Subcutaneous adipose tissue (tissue), 4 donors: ENCODE data around the gene AKNA. TPM values are rescaled to one million over a fixed set of nuclear protein-coding genes. Genes with fewer than 3 reads are reported as not detected.

Experiments
- CTCF ChIP-seq: fragments of 450-650 bp; IDR thresholded peaks from one replicate; pipeline ENCODE4 v1.5.1; 2016; ENCODE audit warnings: low read depth, mild to moderate bottlenecking, control low read depth, antibody characterized with exemption, moderate library complexity
- total RNA-seq, 4 donors: library from RNA; depleted of rRNA; stranded (reverse); fragments of >200 nt; gene quantifications; one replicate each; pipeline ENCODE4 v1.1.0, GENCODE V29; 2016

Gene AKNA
- total RNA-seq, 4 donors from 2014 or later, result 25.3 to 63.9 (median 52.6) TPM

GRCh38 chr9:114396558-114397218, 8.9 kb upstream of the AKNA start:
- no peak for TF ChIP-seq CTCF

DNA sequence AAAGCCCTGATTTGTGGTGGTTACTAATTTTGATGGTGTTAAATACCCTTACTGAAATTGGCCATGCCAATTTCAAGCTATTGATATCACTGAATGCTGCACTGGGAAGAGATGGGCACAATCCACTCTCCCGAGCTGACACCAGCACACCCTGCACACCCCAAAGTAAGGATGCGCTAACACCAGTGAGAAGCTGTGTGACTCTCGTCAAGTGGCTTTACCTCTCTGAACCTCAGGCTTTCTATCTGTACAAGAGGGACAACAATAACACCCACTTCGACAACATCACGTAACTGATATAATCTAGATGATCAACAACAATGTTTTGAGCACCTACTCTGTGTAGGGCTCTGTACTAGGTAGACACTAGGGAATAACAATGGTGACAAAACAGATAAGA, 8.0 kb upstream of the AKNA start:
- TF ChIP-seq CTCF, result no peak

GRCh38 chr9:114395334-114395617, 7.5 kb upstream of the AKNA start:
- TF ChIP-seq CTCF, result no peak

GRCh38 chr9:114394523-114395333, 6.9 kb upstream of the AKNA start:
- TF ChIP-seq CTCF, result no peak

- TF ChIP-seq CTCF, result no peak
Measured at GRCh38 chr9:114392749-114393112, 4.9 kb upstream of the AKNA start.

DNA sequence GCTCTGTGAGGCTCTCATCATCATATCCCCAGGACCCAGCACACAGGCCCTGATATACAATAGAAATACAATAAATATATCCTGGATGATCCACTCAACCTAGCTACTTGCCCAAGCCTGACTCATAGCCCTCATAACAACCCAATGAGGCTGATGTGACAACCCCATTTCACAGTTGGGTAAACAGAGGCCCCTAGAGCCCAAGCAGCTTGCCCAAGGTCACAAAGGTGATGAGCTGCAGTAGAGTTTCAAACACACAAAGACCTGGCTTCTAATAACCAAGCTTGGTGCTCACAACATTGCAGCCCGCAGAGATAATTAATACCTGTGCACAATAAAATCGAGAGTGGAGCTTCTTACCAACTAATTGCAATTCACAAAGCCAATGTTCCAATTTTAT, 3.2 kb upstream of the AKNA start:
- TF ChIP-seq CTCF, result no peak

DNA sequence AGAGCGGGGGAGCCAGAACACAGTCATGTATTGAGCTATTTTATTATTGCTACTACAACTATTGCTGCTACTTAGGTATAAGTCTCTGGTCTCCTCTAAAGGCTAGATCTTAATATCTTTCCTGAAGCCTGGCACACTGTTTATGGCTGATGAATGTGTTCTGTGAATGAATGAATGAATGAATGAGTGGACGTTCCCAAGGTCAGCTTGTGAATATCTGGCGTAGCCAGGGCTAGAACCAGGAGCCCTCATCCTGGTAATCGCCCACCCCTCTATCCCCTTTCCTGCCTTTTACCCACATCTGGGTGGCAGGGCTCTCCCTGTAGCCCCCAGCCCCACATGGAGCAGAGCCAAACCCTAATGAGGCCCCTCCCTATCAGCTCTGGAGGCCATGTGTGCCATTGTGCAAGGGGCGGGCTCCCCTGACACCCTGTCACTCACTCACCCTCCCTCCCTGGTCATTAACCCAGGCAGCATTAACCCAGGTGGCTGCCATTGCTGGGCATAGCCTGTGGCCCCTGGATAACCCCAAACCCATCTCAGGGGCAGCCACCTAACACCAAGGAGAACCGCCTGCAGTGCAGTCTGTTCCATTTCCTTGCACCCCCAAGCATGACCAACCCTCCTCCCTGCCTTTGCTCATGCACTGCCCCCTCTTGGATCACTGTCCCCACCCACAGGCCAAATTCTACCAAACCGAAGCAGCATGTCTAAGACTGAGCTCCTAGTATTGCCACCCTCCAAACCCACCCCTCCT, 2.0 kb upstream of the AKNA start:
- no peak for TF ChIP-seq CTCF
